HG02973 (cell line): ENCODE measurements around the gene IGF1.
"Not testable (repeated sequence)": the region's sequence is repeated elsewhere in the genome, so short reads cannot be mapped to it uniquely, and the experiment has no call there.

Experiments used
- ATAC-seq: cut with Tn5 transposase; IDR thresholded peaks from one replicate; pipeline ENCODE4 v1.9.1; 2021; ENCODE audit warnings: moderate library complexity; ENCODE audit not compliant: unreplicated experiment

IGF1 gene

DNA sequence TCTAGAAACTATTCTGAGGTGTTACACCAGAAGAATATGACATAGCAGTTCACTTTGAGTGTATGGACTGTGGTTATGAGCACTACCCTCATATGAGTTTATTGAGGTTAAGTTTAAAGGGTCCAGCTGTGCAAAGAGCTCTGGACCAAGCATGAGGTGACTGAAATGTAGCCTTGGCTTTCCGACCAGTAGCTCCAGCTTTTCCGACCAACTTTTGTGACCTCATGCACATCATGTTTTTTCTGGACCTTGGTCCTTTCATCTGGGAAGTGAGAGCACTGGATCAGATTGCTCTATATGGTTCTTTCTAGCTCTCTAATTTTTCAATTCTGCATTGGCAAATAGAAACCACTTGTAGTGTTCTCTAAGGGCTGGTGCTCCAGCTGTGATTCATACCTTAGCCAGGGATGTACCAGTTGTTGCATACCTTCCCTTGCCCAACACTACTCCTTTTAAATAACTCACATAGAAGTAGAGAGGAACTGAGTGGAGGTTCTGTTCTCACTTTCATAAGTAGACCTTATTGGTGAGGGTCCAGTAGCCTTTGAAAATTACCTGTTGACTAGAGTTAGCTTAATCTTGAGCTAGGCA is 16.6 kb downstream of the IGF1 start:
- no peak for ATAC-seq

DNA sequence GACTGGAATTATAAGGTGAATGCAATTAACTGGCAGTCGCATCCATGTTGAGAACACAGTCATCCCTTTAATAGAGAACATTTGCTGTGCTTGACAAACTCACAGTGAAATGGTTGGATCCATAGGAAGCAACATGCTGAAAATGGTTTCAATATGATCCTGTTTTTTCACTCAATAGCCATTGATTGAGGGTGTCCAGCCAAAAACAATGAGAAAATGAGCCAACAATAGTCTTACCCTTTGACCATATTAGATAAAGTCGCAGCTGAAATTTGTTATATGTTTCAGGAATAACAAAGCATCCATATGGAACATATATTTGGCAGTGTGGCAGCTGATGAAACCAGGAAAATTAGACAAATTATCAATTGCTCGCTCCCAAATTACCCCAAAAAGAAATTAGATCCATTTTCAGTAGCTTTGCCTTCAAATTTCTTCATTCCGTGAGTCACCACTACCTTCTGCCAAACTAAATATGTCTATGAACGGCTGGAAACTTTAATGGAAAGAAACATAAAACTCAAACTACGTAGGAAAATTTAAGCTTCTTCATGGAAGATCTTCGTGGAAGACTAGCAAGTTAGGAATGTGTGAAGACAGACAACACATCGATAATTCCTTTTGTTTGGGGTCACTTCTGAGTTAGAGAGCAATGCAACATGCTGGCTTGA is 17.4 kb downstream of the IGF1 start:
- ATAC-seq, result no peak

DNA sequence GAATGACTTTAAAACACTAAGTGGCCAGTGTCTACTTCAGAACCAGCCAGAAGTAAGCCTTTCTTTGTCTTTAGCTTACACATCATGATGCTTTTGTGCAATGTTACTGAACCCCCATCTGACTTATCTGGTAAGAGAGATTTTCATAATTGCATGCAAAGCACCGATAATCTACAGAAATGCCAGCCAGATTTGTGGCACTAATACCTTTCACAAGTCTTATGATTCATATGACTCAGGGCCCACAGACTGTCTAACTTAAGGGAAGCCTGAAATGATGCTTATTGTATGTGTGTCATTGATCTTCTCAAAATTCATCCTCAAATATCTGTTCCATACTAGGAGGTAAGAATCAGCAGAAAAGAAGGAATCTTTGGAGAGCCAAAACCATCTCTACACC is 18.0 kb downstream of the IGF1 start:
- no peak for ATAC-seq

DNA sequence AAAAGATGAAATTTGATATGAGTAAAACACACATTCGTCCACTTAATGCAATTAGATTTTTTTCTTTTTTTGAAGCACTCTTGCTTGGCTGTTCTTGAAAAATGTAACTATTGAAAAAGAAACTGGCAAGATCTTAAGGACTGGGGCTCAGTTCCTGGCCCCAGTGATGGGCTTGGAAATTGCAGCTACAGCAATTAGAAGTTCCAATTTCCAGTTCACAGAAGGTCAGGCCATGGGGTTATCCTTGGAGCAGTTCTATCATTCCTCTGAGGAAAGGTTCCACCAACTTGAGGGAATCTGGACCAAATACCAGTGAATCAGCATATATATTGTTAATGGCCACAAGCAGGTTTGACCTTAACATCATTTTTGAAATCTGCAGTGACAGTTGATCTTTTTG is 18.9 kb downstream of the IGF1 start:
- ATAC-seq, result no peak

DNA sequence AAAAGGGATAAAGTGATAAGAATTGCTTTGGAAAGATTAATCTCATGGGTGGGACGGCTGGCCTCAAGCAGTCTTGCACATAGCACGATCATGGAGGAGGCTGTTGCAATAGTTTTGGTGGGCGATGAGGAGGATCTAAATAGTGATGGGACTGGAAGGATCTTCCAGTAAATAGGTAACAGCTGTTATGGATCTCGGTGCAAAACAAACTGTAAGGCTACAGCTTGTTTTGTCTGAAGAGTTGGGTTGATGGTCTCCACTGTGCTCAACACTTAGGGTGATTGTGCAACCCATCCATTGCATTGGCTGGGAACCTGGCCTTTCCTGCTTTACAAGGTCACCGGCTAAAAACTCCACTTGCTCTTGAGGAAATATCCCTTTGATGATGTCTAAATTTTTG is 21.0 kb downstream of the IGF1 start:
- ATAC-seq, result no peak

DNA sequence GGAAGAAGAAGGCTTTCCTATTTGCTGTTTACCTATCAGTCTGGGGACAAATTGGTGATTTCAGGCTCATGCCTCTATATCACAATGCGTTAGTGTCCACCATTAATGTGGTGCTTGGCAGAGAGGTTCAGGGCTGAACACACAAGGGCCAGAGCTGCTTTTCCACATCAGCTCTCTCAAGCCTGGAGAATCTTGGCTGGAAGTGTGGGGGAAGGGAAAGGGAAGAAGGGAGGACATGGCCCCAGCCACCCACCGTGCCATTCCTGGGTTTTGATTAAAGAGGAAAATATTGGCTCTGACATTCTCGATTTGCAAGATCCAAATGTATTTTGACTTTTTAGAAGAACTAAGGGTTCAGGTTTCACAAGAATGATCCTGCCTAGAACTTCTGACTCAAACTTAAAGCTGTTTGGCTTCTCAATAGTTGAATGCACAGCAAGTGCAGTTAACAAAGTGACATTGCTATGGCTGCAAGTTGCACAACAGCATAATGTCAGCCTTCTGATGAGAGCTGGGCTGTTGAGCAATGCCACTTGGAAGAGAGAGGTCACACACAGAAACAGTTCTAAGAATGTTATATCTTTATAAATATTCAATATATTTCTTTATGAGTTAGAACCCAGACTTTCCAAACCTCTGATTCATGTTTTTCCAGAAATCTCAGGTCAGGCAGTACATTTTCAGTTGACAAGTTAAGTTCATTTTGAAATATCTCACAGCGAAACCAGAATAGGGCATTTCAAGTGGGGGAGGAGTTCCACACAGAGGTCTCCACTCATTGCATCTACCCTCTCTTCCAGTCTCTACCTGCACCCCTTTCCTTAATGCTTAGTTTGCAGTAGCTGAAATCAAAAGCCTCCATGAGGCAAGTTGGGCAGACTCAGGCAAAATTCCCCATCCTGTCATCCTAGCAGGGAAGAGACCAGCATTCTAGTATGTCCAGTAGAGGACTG is 25.3 kb downstream of the IGF1 start:
- ATAC-seq, result no peak

DNA sequence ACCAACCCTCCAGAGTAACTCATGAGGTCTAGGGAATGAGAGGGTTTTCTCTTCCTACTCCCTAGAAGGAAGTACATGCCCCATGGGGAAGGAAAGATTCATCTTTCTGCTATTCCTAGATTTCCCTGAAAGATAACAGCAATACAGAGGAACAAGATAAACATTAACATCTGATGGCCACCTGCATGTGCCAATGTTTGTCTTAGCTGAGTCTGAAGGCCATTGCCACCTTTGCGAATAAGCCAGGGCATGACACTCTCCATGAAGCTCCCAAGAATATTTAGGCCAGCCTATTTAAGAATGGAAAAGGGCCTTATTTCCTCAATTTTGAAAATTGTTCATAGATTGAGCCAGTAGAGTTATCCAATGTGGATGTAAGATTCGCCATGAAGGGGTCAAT is 26.0 kb downstream of the IGF1 start:
- ATAC-seq, result no peak

DNA sequence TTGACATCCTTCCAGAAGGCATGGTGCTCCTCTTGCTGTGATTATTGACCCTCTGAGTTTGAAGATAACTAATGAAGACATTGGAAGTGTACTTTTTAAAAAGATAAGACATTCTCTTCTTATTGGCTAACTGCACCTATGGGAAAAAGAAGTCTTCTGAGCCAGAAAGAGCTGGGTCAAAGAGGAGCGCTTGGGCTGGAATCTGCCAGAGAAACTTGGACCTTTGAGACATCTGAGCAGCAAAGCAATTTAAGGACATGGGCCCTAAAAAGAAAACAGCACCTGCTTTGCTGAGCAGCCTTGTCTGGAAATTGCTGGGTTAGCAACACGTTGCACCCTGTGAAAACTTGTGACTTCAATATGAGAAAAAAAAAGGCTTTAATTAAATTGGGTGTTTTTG is 27.8 kb downstream of the IGF1 start:
- ATAC-seq, result no peak

DNA sequence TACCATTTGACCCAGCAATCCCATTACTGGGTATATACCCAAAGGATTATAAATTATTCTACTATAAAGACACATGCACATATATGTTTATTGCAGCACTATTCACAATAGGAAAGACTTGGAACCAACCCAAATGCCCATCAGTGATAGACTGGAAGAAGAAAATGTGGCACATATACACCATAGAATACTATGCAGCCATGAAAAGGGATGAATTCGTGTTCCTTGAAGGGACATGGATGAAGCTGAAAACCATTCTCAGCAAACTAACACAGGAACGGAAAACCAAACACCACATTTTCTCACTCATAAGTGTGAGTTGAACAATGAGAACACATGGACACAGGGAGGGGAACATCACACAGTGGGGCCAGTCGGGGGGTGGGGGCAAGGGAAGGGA is 31.3 kb downstream of the IGF1 start:
- ATAC-seq, result not testable (repeated sequence)

DNA sequence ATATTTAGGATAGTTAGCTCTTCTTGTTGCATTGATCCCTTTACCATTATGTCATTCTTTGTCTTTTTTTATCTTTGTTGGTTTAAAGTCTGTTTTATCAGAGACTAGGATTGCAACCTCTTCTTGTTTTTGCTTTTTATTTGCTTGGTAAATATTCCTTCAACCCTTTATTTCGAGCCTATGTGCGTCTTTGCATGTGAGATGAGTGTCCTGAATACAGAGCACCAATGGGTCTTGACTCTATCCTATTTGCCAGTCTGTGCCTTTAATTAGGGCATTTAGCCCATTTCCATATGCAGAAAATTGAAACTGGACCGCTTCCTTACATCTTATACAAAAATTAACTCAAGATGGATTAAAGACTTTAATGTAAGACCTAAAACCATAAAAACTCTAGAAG is 32.9 kb downstream of the IGF1 start:
- not testable (repeated sequence) for ATAC-seq

DNA sequence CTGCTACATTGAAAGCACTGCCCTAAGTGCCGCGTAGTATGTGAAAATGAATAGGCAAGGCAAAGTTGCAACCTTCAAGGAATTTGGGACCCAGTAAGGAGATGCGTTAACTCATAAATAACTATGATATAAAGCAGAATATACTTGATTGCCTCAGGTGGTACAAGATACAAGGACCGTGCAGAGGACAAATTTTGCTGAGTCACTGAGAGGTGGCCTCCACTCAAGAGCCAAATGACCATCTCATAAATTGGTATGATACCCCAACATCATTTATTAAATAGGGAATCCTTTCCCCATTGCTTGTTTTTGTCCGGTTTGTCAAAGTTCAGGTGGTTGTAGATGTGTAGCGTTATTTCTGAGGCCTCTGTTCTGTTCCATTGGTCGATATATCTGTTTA is 35.7 kb downstream of the IGF1 start:
- no peak for ATAC-seq

DNA sequence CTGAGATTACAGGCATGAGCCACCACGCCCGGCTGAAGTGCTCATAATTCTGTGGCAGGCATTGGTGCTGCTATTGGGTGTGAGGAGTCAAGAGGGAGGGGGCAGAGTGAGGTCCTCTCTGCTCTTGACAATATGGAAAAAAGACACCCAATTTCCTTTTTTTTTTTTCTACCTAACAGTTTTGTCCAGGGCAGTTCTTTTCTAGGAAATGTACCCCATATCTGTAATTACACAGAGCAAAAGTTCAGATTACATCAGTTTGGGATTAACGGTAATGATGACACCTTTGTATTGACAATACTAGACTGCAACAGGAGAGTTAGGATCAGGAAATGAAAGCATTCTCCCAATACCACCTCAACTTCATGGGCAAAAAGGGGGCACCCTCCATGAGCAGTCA is 36.3 kb downstream of the IGF1 start:
- ATAC-seq, result no peak

DNA sequence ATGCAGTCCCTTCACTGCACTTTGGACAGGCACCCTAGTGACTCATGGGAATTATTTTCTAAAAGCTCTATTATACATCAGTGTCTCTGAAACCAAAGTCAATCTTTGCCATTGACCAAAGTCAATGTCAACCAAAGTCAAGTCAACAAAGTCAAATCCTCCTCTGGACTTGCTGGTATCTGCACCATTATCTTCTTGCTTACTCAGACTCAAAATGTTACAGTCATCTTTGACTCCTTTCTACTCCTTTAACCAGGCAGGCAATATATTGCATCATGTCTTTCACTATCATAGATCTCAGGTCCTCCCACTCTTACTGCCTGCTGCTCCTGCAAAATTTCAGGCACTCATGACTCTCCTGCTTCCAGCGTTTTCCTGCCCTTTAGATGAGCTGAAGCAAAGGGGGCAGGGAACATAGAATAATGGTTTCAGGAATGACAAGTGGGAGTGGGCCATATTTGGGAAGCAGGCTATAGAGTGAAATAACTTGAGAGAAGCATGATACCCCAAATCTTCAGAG is 39.2 kb downstream of the IGF1 start:
- no peak for ATAC-seq

DNA sequence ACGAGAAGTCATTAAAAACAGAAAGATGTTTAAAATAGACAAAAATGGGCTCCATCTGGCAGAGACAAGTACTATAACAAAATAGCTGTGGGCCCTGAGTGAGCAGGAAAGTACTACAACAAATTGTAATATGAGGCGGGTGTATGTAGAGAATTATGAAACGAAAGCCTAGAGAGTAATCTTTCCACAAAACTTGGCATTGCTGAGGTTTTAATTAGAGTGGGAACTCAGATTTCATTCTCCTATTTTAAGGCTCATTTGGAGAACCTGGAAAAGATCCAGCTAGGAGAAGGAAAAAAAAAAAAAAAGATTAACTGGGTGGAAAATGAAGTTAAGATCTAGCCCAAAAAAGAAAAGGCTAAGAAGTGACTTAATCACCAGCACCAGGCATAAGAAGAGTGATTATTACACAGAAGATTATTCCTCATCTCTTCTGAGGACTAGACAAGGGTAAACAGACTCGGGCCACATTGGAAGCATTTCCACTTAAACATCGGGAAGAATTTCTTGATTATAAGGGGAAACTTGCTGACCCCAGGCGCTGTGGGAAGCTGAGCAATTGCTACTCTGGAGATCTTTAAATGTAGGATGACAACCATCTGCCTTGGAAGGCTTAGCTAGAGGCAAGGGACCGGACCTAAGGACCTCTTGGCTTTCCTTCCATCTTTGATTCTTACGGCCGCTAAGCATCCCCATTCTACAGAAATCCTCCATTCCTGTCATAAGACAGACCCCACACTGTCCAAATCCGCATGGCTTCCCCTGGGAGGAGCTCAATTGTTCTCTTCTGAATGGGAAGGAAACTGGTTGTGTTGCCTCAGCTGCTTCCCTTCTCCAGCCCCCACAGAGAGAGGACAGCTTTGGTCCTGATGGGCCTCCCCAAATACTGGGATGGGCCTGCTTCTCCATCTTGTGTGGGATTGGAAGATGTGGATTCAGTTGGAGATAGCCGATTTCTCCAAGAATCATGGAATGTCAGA is 40.6 kb downstream of the IGF1 start:
- ATAC-seq, result no peak

DNA sequence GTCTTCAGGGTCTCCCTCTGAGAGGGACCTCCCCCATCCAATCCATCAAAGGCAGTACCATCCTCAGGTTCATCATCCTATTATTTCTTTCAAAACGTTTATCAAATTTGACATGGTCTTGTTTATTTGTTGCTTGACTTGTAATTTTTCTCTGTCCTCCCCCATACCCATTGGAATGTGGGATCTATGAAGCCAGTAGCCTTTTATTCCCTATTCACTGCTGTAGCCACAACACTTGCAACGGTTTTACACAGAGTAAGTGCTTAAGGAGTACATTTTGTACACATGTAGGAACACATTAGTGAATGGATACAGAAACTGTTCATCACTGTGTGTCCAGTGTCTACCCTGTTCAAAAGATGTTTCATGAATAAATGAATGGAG is 41.5 kb downstream of the IGF1 start:
- no peak for ATAC-seq

DNA sequence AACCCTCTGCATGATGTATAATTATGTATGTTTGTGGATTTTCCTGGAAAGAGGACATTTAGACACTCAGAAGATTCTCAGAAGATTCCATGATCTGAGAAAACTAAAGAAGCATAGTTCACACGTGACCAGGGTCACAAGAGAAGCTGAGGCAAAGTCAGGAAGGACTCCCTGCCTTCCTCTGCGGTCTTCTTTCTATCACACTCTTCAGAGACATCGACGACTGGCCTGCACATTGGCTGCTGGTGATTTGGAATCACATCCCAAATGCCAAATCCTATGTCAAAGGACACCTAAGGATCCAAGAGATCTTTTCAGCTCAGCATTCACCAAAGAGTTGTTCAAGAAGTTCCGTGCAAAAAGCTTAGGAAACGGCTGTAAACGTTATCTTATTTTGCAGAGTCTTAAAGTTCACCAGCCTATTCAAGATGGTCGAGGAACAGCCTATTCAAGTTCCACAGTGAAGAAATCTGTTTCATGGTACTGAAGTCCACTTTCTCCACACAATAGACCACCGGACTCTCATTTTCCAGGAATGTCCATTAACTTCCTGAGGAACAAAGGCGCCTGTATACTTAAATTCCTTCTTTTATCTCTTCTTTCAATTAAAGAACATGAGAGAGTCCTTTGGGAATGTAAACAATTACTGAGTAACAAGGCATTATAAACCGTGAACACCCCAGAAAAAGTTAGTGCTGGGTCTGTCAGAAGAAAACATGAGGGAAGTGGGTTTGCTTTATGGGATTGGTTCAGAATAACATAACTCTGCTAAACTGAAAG is 42.1 kb downstream of the IGF1 start:
- ATAC-seq, result no peak

DNA sequence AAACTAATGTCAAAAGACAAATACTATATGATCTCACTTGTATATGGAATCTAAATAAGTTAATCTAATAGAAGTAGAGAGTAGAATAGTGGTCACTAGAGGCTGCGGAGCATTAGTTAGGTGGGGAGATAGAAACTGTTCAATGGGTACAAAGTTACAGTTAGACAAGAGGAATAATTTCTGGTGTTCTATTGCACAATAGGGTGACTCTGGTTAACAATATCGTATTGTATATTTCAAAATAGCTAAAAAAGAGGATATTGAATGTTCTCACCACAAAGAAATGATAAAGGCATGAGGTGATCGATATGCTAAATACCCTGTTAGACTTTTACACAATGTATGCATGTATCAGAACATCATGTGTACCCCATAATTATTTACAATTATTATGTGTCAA is 42.9 kb downstream of the IGF1 start:
- no peak for ATAC-seq

DNA sequence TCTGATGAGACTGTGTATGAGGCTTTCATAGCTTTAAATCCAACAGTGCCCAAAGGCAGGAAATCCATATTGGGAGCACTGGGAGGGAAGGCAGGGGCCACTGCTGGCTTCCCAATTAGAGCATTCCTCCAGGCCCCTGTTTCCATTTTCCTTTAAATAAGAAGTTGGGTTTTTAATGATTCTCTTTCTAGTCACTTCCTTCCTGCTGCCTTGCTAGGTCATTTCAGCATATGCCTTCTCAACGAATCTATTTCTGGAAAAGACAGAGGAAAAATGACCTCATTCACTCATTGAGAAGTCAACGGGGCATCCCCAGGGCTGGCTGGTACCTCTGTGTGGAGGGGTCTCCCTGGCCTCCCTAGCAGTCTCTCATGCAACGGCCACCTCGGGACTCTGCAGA is 43.5 kb downstream of the IGF1 start:
- ATAC-seq, result no peak

DNA sequence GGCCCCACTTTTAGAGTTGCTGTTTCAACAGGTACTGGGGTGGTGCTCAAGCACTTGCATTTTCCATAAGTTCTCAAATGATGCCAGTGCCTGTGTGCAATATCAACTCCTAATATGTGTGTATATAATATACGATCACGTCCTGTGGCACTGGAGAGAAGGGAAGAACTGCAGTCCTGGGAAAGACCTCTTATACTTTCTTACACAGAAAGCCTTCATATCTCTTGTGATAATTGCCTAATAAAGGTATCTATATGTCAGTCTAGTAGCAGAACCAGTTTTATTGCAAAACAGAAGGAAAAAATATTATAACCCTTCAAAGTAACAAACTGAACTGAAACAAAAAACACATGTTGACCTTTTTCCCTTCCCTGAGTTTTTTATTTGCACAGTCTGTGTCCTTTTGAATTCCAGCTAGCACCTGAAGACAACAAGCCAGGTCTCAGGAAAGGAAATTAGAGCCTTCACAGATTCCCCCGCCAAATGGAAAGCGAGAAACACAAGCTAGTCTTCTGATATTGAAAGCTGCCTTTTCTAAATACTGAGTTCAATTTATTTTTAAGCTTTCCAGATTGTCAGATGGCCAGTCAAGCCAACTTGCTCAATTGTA is 44.4 kb downstream of the IGF1 start:
- no peak for ATAC-seq
